Ramos (cell line): ENCODE measurements around the gene HINT3.

Source experiments
- in situ Hi-C: fragments of 300-500 bp; cut with MboI; formaldehyde crosslinking; loops from one replicate; pipeline ENCODE4 v1.14.3; 2022; ENCODE audit warnings: low sequenced_read_pairs; ENCODE audit not compliant: unreplicated experiment

HINT3 gene

GRCh38 chr6:125957845-125958244 lies 1.3 kb downstream of the HINT3 start:
- in situ Hi-C loops: loop anchor here (5.0 kb wide), 1 partner anchor 171 kb away; no protein-coding TSS in a partner anchor

GRCh38 chr6:125959041-125959440 lies 2.5 kb downstream of the HINT3 start:
- in situ Hi-C loops: loop anchor here (5.0 kb wide), 1 partner anchor 172 kb away; no protein-coding TSS in a partner anchor

GRCh38 chr6:125961117-125961516 lies 4.5 kb downstream of the HINT3 start:
- in situ Hi-C loops: no loop called here

- in situ Hi-C loops: no loop called here
These were observed 6.4 kb downstream of the HINT3 start for GRCh38 chr6:125962900-125963497.

GRCh38 chr6:125963817-125964216 lies 7.2 kb downstream of the HINT3 start:
- in situ Hi-C loops: no loop called here

- in situ Hi-C loops: no loop called here
These were observed 10.0 kb downstream of the HINT3 start for GRCh38 chr6:125966569-125966968.

GRCh38 chr6:125968493-125968892 lies 11.9 kb downstream of the HINT3 start:
- in situ Hi-C loops: no loop called here

- in situ Hi-C loops: loop anchor here (10.0 kb wide), 1 partner anchor 666 kb away; the partner anchor contains the start of gene HDDC2
These were observed 14.2 kb downstream of the HINT3 start for GRCh38 chr6:125970760-125971159.

- in situ Hi-C loops: loop anchor here (10.0 kb wide), 1 partner anchor 668 kb away; the partner anchor contains the start of gene HDDC2
These were observed 15.9 kb downstream of the HINT3 start for GRCh38 chr6:125972478-125972877.

- in situ Hi-C loops: loop anchor here (10.0 kb wide), 1 partner anchor 670 kb away; the partner anchor contains the start of gene HDDC2
These were observed 17.8 kb downstream of the HINT3 start for GRCh38 chr6:125974214-125974866.

GRCh38 chr6:125979101-125979500 lies 22.5 kb downstream of the HINT3 start:
- in situ Hi-C loops: loop anchor here (10.0 kb wide), 1 partner anchor 674 kb away; the partner anchor contains the start of gene HDDC2

GRCh38 chr6:125981571-125982185 lies 25.1 kb downstream of the HINT3 start:
- in situ Hi-C loops: no loop called here

GRCh38 chr6:125983246-125983945 lies 26.8 kb downstream of the HINT3 start:
- in situ Hi-C loops: no loop called here

GRCh38 chr6:125984311-125984710 lies 27.7 kb downstream of the HINT3 start:
- in situ Hi-C loops: no loop called here

GRCh38 chr6:125985522-125985921 lies 29.0 kb downstream of the HINT3 start:
- in situ Hi-C loops: no loop called here

GRCh38 chr6:125985979-125986300 lies 29.4 kb downstream of the HINT3 start:
- in situ Hi-C loops: no loop called here

- in situ Hi-C loops: no loop called here
These were observed 29.9 kb downstream of the HINT3 start, which contains the start of gene TRMT11 for GRCh38 chr6:125986301-125987025. TSS of gene TRMT11 (plus strand) at chr6:125986540. CDS start at chr6:125986551, 11 bp downstream.

- in situ Hi-C loops: no loop called here
These were observed 30.6 kb downstream of the HINT3 start for GRCh38 chr6:125987026-125987617.

GRCh38 chr6:125988280-125988679 lies 31.7 kb downstream of the HINT3 start:
- in situ Hi-C loops: no loop called here

GRCh38 chr6:125989631-125990030 lies 33.1 kb downstream of the HINT3 start:
- in situ Hi-C loops: no loop called here
